DOHH2 (cell line): ENCODE measurements around the gene ECM1.
A peak's percentile ranks its signal among the peaks of the same experiment; 100 is the strongest.

ENCODE experiments used
- H3F3A ChIP-seq: fragments of 200-600 bp; sonication (generic), shearing (Covaris generic); 2 replicates; pipeline ENCODE4 v1.6.0; 2016; ENCODE audit warnings: antibody characterized with exemption, mild to moderate bottlenecking; ENCODE audit not compliant: control insufficient read depth, insufficient read depth
- H3K27ac ChIP-seq: fragments of 200-600 bp; sonication (generic); 2 replicates; pipeline ENCODE4 v1.5.1; 2014; ENCODE audit warnings: low read depth, mild to moderate bottlenecking, low read length, moderate library complexity
- H3K27me3 ChIP-seq: fragments of 200-600 bp; sonication (generic); 2 replicates; pipeline ENCODE4 v1.6.1; 2014; ENCODE audit warnings: mild to moderate bottlenecking, low read length, mixed read lengths; ENCODE audit not compliant: control insufficient read depth
- H3K36me3 ChIP-seq: fragments of 200-600 bp; sonication (generic); 2 replicates; pipeline ENCODE4 v1.6.1; 2014; ENCODE audit warnings: mild to moderate bottlenecking, low read length, moderate library complexity, mixed read lengths; ENCODE audit not compliant: control insufficient read depth
- H3K4me1 ChIP-seq: fragments of 200-600 bp; sonication (generic); 2 replicates; pipeline ENCODE4 v1.6.1; 2014; ENCODE audit warnings: mild to moderate bottlenecking, low read length, mixed read lengths; ENCODE audit not compliant: control insufficient read depth
- H3K4me2 ChIP-seq: fragments of 200-600 bp; sonication (generic); 2 replicates; pipeline ENCODE4 v1.6.0; 2014; ENCODE audit warnings: mild to moderate bottlenecking, low read length, moderate library complexity
- H3K4me3 ChIP-seq: fragments of 200-600 bp; sonication (generic); 2 replicates; pipeline ENCODE4 v1.5.1; 2014; ENCODE audit warnings: mild to moderate bottlenecking, low read length, mixed read lengths
- H3K79me2 ChIP-seq: fragments of 200-600 bp; sonication (generic); 2 replicates; pipeline ENCODE4 v1.6.1; 2014; ENCODE audit warnings: mild to moderate bottlenecking, low read length, mixed read lengths; ENCODE audit not compliant: control insufficient read depth
- H3K9me2 ChIP-seq: fragments of 200-600 bp; sonication (generic); replicated peaks from 2 replicates; pipeline ENCODE4 v1.6.1; 2014; ENCODE audit warnings: mild to moderate bottlenecking, low read length, mixed read lengths; ENCODE audit not compliant: control insufficient read depth
- H3K9me3 ChIP-seq: fragments of 200-600 bp; sonication (generic); 2 replicates; pipeline ENCODE4 v1.6.1; 2014; ENCODE audit warnings: antibody characterized with exemption, low read length, mixed read lengths; ENCODE audit not compliant: control insufficient read depth, insufficient read depth
- H4K20me1 ChIP-seq: fragments of 200-600 bp; sonication (generic); 2 replicates; pipeline ENCODE4 v1.6.0; 2014; ENCODE audit warnings: low read depth, mild to moderate bottlenecking, antibody characterized with exemption, low read length, moderate library complexity; ENCODE audit not compliant: control insufficient read depth, insufficient read depth
- CTCF ChIP-seq: fragments of 200-600 bp; sonication (generic); IDR thresholded peaks from one replicate; pipeline ENCODE4 v1.5.1; 2014; ENCODE audit warnings: antibody characterized with exemption, mild to moderate bottlenecking, low read depth, low read length; ENCODE audit not compliant: poor library complexity, severe bottlenecking
- EZH2phosphoT487 ChIP-seq: fragments of 200-600 bp; sonication (generic); IDR thresholded peaks from 2 replicates; pipeline ENCODE4 v1.6.1; 2017; ENCODE audit warnings: borderline replicate concordance, mild to moderate bottlenecking, antibody characterized with exemption, low read length, moderate library complexity, mixed read lengths

The ECM1 gene

GRCh38 chr1:150535511-150536287 lies 27.8 kb downstream of the ECM1 start:
- H4K20me1 ChIP-seq = no peaks in the 10 kb centered on the region
- H3K4me2 ChIP-seq = no peak overlapping the region
- H3F3A ChIP-seq = no peaks in the 10 kb centered on the region
- H3K27ac ChIP-seq = no peak overlapping the region
- TF ChIP-seq EZH2phosphoT487 (no peak), CTCF (no peak)
- H3K27me3 ChIP-seq = no peaks in the 10 kb centered on the region
- no peaks in the 10 kb centered on the region for H3K36me3 ChIP-seq
- no peaks in the 10 kb centered on the region for H3K9me3 ChIP-seq
- H3K9me2 ChIP-seq = no peaks in the 10 kb centered on the region
- no peaks in the 10 kb centered on the region for H3K79me2 ChIP-seq
- no peaks in the 10 kb centered on the region for H3K4me1 ChIP-seq
- no peak overlapping the region for H3K4me3 ChIP-seq

GRCh38 chr1:150536836-150537731 lies 29.2 kb downstream of the ECM1 start:
- no peaks in the 10 kb centered on the region for H4K20me1 ChIP-seq
- no peak overlapping the region for H3K4me2 ChIP-seq
- H3K36me3 ChIP-seq = no peaks in the 10 kb centered on the region
- no peaks in the 10 kb centered on the region for H3K4me1 ChIP-seq
- H3K27me3 ChIP-seq = no peaks in the 10 kb centered on the region
- H3K4me3 ChIP-seq = no peak overlapping the region
- TF ChIP-seq EZH2phosphoT487 (no peak), CTCF (no peak)
- no peaks in the 10 kb centered on the region for H3K9me3 ChIP-seq
- H3K27ac ChIP-seq = no peak overlapping the region
- no peaks in the 10 kb centered on the region for H3K79me2 ChIP-seq
- H3F3A ChIP-seq = no peaks in the 10 kb centered on the region
- no peaks in the 10 kb centered on the region for H3K9me2 ChIP-seq

- no peaks in the 10 kb centered on the region for H3K9me2 ChIP-seq
- TF ChIP-seq CTCF = peak; percentile 28
- no peak for TF ChIP-seq EZH2phosphoT487
- H3K4me2 ChIP-seq = no peak overlapping the region
- H3K36me3 ChIP-seq = no peaks in the 10 kb centered on the region
- H3K4me1 ChIP-seq = no peaks in the 10 kb centered on the region
- H3K27ac ChIP-seq = no peak overlapping the region
- 0 out of 2 replicates have a peak, but pooled peaks cover 2% of the 10 kb centered on the region for H3F3A ChIP-seq
- no peaks in the 10 kb centered on the region for H3K9me3 ChIP-seq
- no peak overlapping the region for H3K4me3 ChIP-seq
- H3K79me2 ChIP-seq = no peaks in the 10 kb centered on the region
- H4K20me1 ChIP-seq = no peaks in the 10 kb centered on the region
- no peaks in the 10 kb centered on the region for H3K27me3 ChIP-seq
Measured at GRCh38 chr1:150537732-150538684, 30.1 kb downstream of the ECM1 start.
